ENCODE data around the gene CMC2.

DNA sequence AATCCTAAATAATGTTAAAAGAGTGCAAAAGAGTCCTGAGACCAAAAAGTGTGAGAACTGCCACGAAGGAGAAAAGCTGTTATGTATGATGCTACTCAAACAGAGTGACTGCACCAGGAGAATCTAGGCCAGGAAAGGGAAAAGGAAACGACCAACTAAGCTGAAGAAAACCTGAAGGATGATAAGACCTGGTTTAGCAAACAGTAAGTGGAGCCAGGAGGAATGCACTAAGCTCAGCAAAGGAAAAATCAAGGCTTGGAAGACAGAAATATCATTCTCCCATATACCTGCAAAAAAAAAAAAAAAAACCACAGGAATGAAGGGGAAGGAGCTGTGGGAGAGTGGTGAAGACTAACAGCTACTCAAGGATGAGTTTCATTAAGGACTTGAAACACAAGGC is 21.1 kb downstream of the CMC2 start:
- no peak for TF ChIP-seq POLR2A (IDR thresholded peaks at IDR 0.05)
- TF ChIP-seq, protein P1, sequence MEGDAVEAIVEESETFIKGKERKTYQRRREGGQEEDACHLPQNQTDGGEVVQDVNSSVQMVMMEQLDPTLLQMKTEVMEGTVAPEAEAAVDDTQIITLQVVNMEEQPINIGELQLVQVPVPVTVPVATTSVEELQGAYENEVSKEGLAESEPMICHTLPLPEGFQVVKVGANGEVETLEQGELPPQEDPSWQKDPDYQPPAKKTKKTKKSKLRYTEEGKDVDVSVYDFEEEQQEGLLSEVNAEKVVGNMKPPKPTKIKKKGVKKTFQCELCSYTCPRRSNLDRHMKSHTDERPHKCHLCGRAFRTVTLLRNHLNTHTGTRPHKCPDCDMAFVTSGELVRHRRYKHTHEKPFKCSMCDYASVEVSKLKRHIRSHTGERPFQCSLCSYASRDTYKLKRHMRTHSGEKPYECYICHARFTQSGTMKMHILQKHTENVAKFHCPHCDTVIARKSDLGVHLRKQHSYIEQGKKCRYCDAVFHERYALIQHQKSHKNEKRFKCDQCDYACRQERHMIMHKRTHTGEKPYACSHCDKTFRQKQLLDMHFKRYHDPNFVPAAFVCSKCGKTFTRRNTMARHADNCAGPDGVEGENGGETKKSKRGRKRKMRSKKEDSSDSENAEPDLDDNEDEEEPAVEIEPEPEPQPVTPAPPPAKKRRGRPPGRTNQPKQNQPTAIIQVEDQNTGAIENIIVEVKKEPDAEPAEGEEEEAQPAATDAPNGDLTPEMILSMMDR (IDR thresholded peaks at IDR 0.05) = no peak

Measured in right lobe of liver (tissue), 4 donors.